Superior temporal gyrus (tissue), 1 donor: ENCODE results near the gene GRIK1.

Experiments
- DNase-seq: peaks from one replicate; pipeline ENCODE4 v3.0.0-alpha.2; 2016; ENCODE audit errors: extremely low spot score

GRIK1 gene

GRCh38 chr21:29787361-29787909, 152.4 kb downstream of the GRIK1 start:
- DNase-seq: no peak

GRCh38 chr21:29786496-29787360, 153.1 kb downstream of the GRIK1 start:
- no peak for DNase-seq

GRCh38 chr21:29777160-29777559, 162.6 kb downstream of the GRIK1 start:
- no peak for DNase-seq

GRCh38 chr21:29775462-29775861, 164.3 kb downstream of the GRIK1 start:
- no peak for DNase-seq

DNA sequence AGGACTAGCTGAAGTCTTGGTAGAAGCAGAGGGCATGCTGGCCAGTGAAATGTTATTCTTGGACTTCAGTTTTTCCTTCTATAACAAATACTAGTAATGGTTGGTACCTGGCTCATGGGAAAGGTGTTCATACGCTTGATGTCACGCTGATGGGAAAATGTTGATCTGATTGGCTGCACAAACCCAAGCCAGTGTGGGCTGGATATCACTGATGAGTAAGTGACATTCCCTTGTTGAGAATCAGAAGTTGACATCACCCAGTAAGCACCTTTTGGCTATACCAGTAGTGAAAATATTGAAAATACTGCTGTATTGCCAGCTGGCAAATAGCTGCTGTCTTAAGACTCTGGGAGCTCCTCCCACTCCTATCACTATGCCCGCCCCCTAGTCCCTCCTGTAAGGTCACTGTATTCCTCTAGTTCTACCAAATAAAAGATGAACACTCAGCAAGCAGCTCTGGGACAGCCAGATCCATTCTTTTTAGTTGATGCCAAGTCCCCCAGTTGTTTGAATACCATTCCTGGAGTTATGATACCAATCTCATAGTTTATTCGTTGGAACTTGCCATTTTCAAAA, 168.2 kb downstream of the GRIK1 start:
- no peak for DNase-seq

GRCh38 chr21:29763674-29764073, 176.1 kb downstream of the GRIK1 start:
- peak; percentile 46 for DNase-seq

DNA sequence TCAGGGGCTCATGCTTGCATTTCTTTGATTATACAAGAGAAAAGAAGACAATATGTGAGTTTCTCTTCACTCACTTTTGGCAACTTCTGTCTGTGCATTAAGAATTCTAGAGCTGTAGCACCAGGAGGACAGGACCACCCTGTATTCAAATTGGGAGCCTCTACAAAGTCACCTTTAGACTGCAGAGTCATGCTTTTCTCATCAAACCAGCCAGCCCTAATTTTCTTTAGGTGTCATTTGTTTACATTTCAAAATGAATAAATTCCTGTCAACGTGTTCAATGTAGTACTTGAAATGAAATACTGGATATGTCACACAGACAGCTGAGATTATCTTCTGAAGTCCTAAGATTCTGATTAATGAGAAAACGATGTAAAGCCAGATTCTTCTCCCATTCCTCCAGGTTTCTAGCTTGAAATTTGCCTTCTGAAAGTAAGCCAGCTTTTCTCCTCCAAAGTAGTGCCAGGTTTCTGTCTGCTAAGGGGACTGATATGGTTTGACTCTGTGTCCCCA, 177.2 kb downstream of the GRIK1 start:
- no peak for DNase-seq

- DNase-seq: no peak
Measured at GRCh38 chr21:29753216-29753615, 186.6 kb downstream of the GRIK1 start.

GRCh38 chr21:29751473-29752185, 188.2 kb downstream of the GRIK1 start:
- DNase-seq: no peak

GRCh38 chr21:29749957-29750356, 189.8 kb downstream of the GRIK1 start:
- no peak for DNase-seq

GRCh38 chr21:29749223-29749622, 190.6 kb downstream of the GRIK1 start:
- DNase-seq: no peak

- DNase-seq: peak; percentile 57
Measured at GRCh38 chr21:29748391-29749167, 191.2 kb downstream of the GRIK1 start.

DNA sequence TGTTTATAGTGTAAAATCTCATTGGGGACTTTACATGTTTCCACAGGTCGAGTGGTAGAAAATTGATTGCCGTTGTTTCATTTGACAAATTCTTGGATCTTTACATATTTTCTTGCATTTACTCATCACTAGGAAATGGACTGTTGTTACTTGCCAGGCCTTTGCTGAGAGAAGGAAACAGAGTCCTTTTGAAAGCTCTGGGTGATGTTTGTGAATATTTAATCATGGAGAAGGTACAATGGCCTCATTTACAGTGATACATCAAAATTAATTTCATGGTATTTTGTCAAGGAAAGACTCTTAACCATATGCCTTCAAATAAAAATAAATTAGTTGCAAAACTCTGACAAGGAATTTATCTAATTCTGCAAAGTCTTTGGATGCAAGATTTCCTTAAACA, 198.0 kb downstream of the GRIK1 start:
- DNase-seq: no peak

DNA sequence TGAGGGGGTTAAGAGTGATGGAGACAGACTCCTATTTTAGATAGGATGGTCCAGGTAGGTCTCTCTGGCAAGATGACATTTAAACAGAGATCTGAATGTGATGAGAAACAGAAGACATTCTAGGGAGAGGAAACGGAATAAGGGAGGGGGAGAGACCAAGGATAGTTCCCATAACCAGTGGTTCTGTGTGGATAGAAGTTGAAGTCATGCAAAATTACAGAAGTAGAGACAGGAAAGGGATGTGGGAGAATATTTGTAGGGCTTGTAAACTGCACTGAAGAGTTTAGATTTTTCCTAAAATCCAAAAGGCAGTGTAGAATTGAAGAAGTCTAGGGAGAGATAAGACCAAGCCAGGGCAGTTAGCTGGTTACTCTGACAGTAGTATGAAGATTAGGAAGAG, 200.6 kb downstream of the GRIK1 start:
- no peak for DNase-seq

DNA sequence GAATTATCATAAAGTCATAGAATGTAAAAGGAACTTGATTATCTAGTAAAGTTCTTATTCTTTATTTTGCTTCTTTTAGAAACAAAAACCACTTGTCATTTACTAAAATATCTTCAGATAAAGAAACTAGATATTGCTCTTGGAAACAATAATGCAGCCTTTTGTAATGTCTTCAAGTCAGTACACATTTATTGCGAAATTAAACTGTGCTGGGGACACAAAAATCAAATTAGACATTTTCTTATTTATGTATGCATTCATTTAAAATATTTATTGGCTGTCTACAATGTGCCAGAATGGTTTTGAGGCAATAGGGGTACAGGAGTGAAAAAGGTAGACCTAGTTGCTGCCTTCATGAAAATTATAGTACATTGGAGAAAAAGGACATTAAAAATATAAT, 201.1 kb downstream of the GRIK1 start:
- no peak for DNase-seq

GRCh38 chr21:29737186-29737585, 202.6 kb downstream of the GRIK1 start:
- peak; percentile 59 for DNase-seq

GRCh38 chr21:29730281-29730680, 209.5 kb downstream of the GRIK1 start:
- no peak for DNase-seq

DNA sequence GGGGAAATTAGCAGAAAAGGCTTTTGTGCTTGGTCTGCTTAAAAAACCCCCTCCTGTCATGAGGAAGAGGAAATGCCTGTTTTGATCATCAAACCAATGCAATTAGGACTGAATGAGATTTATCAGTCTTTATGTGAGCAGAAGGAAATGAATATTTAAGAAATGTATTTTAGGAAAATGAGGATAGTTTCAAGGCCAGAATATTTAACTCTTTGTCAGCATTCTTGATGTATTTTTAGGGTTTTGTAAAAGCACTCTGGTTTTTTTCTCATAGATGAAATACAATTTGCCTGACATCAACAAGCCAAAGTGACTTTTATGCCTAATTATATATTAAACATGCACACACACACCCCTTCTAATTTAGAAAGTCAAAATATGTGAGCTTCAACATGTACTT, 213.8 kb downstream of the GRIK1 start:
- DNase-seq: no peak

GRCh38 chr21:29725025-29725736, 214.6 kb downstream of the GRIK1 start:
- DNase-seq: no peak

DNA sequence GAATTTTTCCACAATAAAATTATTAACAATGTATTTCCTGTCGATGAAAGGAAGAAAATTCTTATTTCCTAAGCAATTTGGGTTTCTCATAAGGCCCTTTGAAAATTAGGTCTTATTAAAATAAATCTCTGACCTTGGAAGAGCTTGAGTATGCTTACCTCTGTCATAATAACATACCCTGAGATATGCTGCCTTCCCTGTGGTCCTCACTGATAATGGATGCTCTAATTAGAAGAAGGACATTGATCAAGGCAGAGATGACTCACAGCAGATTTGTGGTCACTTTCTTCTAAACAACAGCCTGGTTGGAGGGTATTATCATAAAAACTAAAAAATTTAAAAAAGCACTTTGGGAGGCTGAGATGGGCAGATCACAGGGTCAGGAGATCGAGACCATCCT, 217.8 kb downstream of the GRIK1 start:
- DNase-seq: no peak

GRCh38 chr21:29721221-29721620, 218.6 kb downstream of the GRIK1 start:
- no peak for DNase-seq
